Skeletal muscle tissue (tissue), 4 donors: Measurements from ENCODE around the gene COL4A3. TPM values are rescaled to one million over a fixed set of nuclear protein-coding genes. Genes with fewer than 3 reads are reported as not detected.

Source experiments
- H3K27ac ChIP-seq: one replicate; pipeline ENCODE4 v1.7.0; 2013; ENCODE audit warnings: mild to moderate bottlenecking, low read depth, low read length, inconsistent platforms
- H3K27me3 ChIP-seq, 3 donors: one replicate each; pipeline ENCODE4 v1.7.0; 2013; ENCODE audit warnings: low read length in 3 of 3; ENCODE audit not compliant: control insufficient read depth in 3 of 3, insufficient read depth in 3 of 3
- H3K36me3 ChIP-seq, 3 donors: one replicate each; pipeline ENCODE4 v1.7.0; 2013; ENCODE audit warnings: low read length in 3 of 3; ENCODE audit not compliant: control insufficient read depth in 3 of 3, insufficient read depth in 3 of 3
- H3K4me1 ChIP-seq, 3 donors: one replicate each; pipeline ENCODE4 v1.7.0; 2013; ENCODE audit warnings: low read length in 3 of 3, mild to moderate bottlenecking in 3 of 3; ENCODE audit not compliant: control insufficient read depth in 3 of 3, insufficient read depth in 3 of 3
- H3K4me3 ChIP-seq, 3 donors: one replicate each; pipeline ENCODE4 v1.7.0; 2013; ENCODE audit warnings: low read length in 3 of 3
- H3K9ac ChIP-seq, 3 donors: one replicate each; pipeline ENCODE4 v1.7.0; 2013; ENCODE audit warnings: low read length in 3 of 3, mild to moderate bottlenecking in 3 of 3, moderate library complexity in 2 of 3, low read depth in 1 of 3
- H3K9me3 ChIP-seq, 3 donors: one replicate each; pipeline ENCODE4 v1.7.0; 2013; ENCODE audit warnings: low read length in 3 of 3; ENCODE audit not compliant: control insufficient read depth in 3 of 3
- total RNA-seq: library from RNA; depleted of rRNA; stranded (reverse); fragments of >200 nt; gene quantifications from one replicate; pipeline ENCODE4 v1.2.3, GENCODE V29; 2014
- donor health status: Osteomylitis.

COL4A3 gene
- total RNA-seq, 1 donor from 2014 or later, result under 0.01 TPM

DNA sequence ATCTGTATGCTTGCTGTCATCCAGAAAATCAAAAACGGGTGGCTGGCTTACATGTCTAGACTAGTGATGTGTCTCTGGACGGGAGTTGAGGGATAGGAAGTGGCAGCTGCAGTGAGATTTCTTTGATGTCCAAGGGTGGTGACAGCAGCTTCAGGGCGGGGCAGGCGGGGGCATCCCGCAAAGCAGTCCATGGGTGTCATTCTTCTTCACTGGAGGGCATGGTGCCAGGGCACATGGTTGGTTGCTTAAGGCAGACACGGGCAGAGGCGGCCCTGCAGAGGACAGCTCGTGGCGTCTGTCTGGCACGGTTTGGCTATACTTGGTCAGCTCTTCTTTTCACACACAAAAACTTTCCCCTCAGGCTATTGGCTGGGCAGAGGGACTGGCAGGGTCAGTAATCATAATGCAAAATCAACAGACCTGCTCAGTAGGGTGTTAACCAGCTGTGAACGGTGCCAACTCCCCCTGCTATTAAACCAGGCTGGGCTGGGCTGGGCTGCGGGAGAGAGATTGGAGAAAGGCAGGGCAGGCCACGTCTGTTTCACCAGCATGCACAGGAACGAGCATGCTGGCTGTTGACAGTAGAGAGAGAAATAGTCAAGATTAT, 63.7 kb downstream of the COL4A3 start:
- H3K27ac ChIP-seq, result peak overlapping the region; percentile 68
- peak overlapping the region; percentile 3 to 35 (median 21) for H3K4me3 ChIP-seq
- no peaks in the 10 kb centered on the region for H3K9me3 ChIP-seq
- peak overlapping the region; percentile 40 to 66 (median 61) for H3K9ac ChIP-seq
- H3K4me1 ChIP-seq, result peaks cover 0 to 19% (median 14%) of the 10 kb centered on the region in 3 donors
- no peaks in the 10 kb centered on the region for H3K27me3 ChIP-seq
- no peaks in the 10 kb centered on the region for H3K36me3 ChIP-seq

DNA sequence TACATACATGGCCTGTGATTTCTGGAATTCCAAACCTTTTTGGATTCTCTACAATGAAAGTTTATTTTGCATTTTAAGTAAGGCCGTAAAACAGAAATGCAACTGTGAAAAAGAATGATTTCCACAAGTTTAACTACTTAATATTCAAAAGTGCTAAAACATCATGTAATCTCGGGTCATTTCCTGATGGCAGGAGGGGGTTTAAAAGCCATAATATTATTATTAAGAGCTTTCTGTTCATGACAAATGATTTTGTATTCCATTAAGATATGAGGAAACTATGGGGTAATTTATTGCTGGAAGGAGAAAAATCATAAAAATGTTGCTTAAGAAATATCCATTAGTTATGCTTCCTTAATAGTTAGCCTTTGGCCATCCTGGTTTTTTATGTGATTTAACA, 65.7 kb downstream of the COL4A3 start:
- H3K9ac ChIP-seq, result no peak overlapping the region
- H3K27me3 ChIP-seq, result no peaks in the 10 kb centered on the region
- no peak overlapping the region for H3K4me3 ChIP-seq
- no peaks in the 10 kb centered on the region for H3K9me3 ChIP-seq
- H3K36me3 ChIP-seq, result no peaks in the 10 kb centered on the region
- peaks cover 0 to 19% (median 14%) of the 10 kb centered on the region in 3 donors for H3K4me1 ChIP-seq
- H3K27ac ChIP-seq, result no peak overlapping the region

- H3K27ac ChIP-seq, result no peak overlapping the region
Measured at GRCh38 chr2:227234429-227234828, 70.0 kb downstream of the COL4A3 start.

DNA sequence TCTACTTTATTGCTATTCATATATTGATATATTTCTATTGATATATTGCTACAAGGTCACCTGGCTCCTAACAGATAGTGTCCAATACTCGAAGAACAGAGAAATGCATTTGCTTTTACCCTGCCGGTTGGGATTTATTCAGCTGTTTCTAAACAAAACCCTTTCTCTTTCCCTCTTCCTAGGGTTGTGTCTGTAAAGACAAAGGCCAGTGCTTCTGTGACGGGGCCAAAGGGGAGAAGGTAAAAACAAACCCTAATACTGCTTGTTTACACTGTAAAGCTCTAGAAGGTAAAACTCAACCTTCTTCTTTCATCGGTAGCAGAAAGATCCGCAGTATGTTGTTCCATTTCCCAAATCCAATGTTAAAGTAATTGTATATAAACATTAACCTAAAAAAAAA, 73.4 kb downstream of the COL4A3 start:
- Histone ChIP-seq H3K27ac (no peak overlapping the region), H3K4me1 (no peaks in the 10 kb centered on the region), H3K27me3 (no peaks in the 10 kb centered on the region), H3K9ac (no peak overlapping the region), H3K9me3 (no peaks in the 10 kb centered on the region), H3K4me3 (no peak overlapping the region), H3K36me3 (peaks cover 0 to 12% (median 3%) of the 10 kb centered on the region in 3 donors)

More at GRCh38 chr2:227234429-227234828, 70.0 kb downstream of the COL4A3 start:
- Histone ChIP-seq H3K27me3 (no peaks in the 10 kb centered on the region), H3K36me3 (no peaks in the 10 kb centered on the region), H3K9me3 (no peaks in the 10 kb centered on the region), H3K4me3 (no peak overlapping the region), H3K9ac (no peak overlapping the region), H3K4me1 (no peaks in the 10 kb centered on the region)

GRCh38 chr2:227238238-227239237, 74.1 kb downstream of the COL4A3 start:
- Histone ChIP-seq H3K9ac (no peak overlapping the region), H3K4me3 (no peak overlapping the region), H3K4me1 (no peaks in the 10 kb centered on the region), H3K27me3 (no peaks in the 10 kb centered on the region), H3K9me3 (no peaks in the 10 kb centered on the region), H3K27ac (no peak overlapping the region), H3K36me3 (peaks cover 0 to 13% (median 3%) of the 10 kb centered on the region in 3 donors)

DNA sequence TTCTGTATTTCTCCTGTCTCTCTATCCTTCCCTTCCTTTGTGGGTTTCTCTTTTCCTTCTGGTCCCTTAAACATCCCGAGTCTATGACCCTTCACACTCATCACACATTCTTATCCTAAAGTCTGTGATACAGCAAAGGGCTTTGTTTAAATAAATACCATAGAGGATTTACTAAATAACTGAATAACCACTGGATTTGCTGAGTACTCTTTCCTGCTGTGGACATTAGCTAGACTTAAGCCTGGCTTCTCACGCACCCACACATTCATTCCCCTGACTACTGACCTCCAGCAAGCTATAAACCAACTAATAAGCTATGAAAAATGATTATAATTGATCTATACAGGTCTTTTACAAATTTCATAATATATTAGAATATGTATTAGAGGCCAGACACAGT, 76.6 kb downstream of the COL4A3 start:
- no peaks in the 10 kb centered on the region for H3K27me3 ChIP-seq
- no peak overlapping the region for H3K9ac ChIP-seq
- H3K27ac ChIP-seq, result no peak overlapping the region
- no peak overlapping the region for H3K4me3 ChIP-seq
- no peaks in the 10 kb centered on the region for H3K9me3 ChIP-seq
- peaks cover 2 to 28% (median 3%) of the 10 kb centered on the region in 3 donors for H3K36me3 ChIP-seq
- H3K4me1 ChIP-seq, result no peaks in the 10 kb centered on the region

DNA sequence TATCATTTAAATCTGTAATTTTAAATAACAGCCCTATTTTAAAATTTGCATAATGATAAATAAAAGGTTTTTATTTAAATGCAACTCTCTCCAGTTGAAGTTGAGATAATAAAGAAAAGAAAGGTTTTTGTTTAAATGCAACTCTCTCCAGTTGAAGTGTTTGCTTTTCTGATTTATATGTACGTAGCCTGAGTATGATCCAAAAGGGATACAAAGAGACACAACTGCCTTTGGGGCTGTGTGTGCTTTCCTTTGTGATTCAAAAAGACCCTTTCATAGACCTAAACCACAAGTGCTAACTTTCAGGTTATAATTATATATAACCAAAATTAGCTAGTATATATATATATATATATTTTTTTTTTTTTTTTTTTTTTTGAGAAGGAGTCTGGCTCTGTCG, 84.5 kb downstream of the COL4A3 start:
- no peak overlapping the region for H3K4me3 ChIP-seq
- no peak overlapping the region for H3K9ac ChIP-seq
- no peak overlapping the region for H3K27ac ChIP-seq
- H3K4me1 ChIP-seq, result no peaks in the 10 kb centered on the region
- no peaks in the 10 kb centered on the region for H3K9me3 ChIP-seq
- peaks cover 6 to 23% (median 10%) of the 10 kb centered on the region in 3 donors for H3K36me3 ChIP-seq
- H3K27me3 ChIP-seq, result no peaks in the 10 kb centered on the region

- Histone ChIP-seq H3K9ac (no peak overlapping the region), H3K9me3 (no peaks in the 10 kb centered on the region), H3K27ac (no peak overlapping the region), H3K4me3 (no peak overlapping the region), H3K36me3 (peaks cover 7 to 20% (median 17%) of the 10 kb centered on the region in 3 donors), H3K27me3 (no peaks in the 10 kb centered on the region), H3K4me1 (no peaks in the 10 kb centered on the region)
Measured at GRCh38 chr2:227252831-227253230, 88.4 kb downstream of the COL4A3 start.

DNA sequence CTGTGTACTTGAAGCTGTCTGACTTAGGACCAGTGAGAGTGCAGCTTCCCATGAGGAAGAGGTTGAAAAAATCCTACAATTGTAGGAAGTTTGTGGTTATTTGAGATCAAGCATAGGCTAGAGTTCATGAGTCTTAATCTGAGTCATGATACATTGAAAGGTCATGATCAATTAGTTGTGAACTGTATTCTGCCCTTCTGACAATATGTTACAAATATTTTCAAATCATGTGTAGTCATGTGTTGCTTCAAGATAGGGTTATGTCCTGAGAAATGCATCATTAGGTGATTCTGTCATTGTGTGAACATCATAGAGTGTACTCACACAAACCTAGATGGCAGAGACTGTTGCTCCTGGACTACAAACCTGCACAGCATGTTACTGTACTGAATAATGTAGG, 92.2 kb downstream of the COL4A3 start:
- Histone ChIP-seq H3K4me1 (no peaks in the 10 kb centered on the region), H3K27ac (no peak overlapping the region), H3K9ac (no peak overlapping the region), H3K36me3 (peaks cover 7 to 25% (median 25%) of the 10 kb centered on the region in 3 donors), H3K9me3 (no peaks in the 10 kb centered on the region), H3K27me3 (no peaks in the 10 kb centered on the region), H3K4me3 (no peak overlapping the region)

DNA sequence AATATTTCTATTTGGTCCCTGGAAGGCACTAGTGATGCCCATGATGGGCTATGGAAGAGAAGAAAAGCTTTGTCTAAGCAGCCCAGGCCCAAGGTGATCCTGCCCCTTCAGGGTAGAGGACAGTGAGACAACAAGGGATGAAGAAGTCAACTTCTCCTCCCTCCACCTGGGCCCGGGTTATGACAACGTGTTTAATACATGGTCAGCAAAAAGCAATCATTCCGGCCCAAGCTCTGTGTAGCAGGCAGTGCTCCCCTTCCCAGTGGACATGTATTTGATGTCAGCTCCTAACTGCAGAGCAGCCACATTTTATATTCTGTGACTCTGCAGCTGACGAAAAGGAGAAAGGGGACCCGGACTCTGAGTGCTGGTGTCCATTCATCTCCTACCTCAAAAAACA, 93.4 kb downstream of the COL4A3 start:
- Histone ChIP-seq H3K4me3 (no peak overlapping the region), H3K27me3 (no peaks in the 10 kb centered on the region), H3K9ac (no peak overlapping the region), H3K36me3 (peaks cover 7 to 25% (median 25%) of the 10 kb centered on the region in 3 donors), H3K9me3 (no peaks in the 10 kb centered on the region), H3K4me1 (no peaks in the 10 kb centered on the region), H3K27ac (no peak overlapping the region)
